ENCODE results near the gene EPHA6. TPM values are rescaled to one million over a fixed set of nuclear protein-coding genes. Genes with fewer than 3 reads are reported as not detected.

Gene EPHA6
- total and polyA plus RNA-seq, 10 of the 15 experiments (the other 5 are each of a cell fraction or from before 2014, with no cell fraction given), result not detected

DNA sequence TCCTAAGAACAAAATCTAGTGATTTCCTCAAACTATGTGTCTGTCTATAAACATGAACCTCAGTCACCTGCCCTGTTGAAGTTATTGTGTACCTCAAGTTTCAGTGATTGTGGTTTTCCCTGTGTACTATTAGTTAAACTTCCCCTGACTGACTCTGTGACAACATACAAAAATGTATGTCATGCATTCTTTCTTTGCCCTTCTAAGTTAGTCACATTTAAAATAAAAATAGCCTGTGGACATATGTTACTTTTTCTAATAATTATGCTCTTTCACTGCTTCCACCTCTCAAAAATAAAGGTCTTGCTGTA is 29.8 kb downstream of the EPHA6 start (continued):
- TF ChIP-seq FOS (IDR thresholded peaks at IDR 0.05; ENCODE audit: borderline replicate concordance, extremely low read depth, insufficient read length) (no peak), HDGF (IDR thresholded peaks at IDR 0.05) (no peak), SUPT20H (IDR thresholded peaks at IDR 0.05; ENCODE audit: borderline replicate concordance, control insufficient read depth, low read depth, low read length) (no peak)
- TF ChIP-seq, protein P1, sequence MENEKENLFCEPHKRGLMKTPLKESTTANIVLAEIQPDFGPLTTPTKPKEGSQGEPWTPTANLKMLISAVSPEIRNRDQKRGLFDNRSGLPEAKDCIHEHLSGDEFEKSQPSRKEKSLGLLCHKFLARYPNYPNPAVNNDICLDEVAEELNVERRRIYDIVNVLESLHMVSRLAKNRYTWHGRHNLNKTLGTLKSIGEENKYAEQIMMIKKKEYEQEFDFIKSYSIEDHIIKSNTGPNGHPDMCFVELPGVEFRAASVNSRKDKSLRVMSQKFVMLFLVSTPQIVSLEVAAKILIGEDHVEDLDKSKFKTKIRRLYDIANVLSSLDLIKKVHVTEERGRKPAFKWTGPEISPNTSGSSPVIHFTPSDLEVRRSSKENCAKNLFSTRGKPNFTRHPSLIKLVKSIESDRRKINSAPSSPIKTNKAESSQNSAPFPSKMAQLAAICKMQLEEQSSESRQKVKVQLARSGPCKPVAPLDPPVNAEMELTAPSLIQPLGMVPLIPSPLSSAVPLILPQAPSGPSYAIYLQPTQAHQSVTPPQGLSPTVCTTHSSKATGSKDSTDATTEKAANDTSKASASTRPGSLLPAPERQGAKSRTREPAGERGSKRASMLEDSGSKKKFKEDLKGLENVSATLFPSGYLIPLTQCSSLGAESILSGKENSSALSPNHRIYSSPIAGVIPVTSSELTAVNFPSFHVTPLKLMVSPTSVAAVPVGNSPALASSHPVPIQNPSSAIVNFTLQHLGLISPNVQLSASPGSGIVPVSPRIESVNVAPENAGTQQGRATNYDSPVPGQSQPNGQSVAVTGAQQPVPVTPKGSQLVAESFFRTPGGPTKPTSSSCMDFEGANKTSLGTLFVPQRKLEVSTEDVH (IDR thresholded peaks at IDR 0.05; ENCODE audit: low read depth, partially characterized antibody), result no peak

DNA sequence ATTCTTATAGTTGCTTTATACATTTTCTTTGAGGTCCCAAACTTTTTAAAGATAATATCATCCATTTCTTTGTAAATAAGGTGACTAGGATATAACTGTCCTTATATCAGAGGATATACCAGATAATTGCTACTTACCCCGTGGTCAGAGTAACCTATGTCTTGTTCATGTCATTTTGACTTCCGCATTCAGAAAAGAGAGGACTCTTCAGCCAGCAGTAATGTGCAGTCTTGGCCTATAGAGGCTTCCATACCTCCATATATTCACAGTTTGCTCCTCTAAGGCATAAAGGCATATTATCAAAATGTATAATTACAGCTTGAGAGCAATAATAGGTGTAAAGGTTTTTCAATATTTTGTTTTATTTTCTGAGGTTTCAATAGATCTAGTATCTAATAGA is 38.5 kb downstream of the EPHA6 start:
- ChIA-PET CTCF (interaction anchor here (2.1 kb wide), 1 partner anchor 10 kb away, joined by 12 read pairs; no protein-coding TSS in a partner anchor), POLR2A (no interaction called here), RAD21 (ENCODE audit: unreplicated experiment) (no interaction called here), SMC1A (ENCODE audit: uncharacterized antibody, unreplicated experiment) (no interaction called here)
- WGBS (ENCODE audit: insufficient coverage, insufficient replicate concordance, low lambda C conversion rate, missing lambda C conversion rate), result 52% methylated on average over 2 of the region's 2 CpGs
- no TSS peak for BruUV-seq (replicated peaks)
- TF ChIP-seq MEF2B (IDR thresholded peaks at IDR 0.05; ENCODE audit: partially characterized antibody, poor library complexity, severe bottlenecking), result no peak
- no peak for TF ChIP-seq BCL11A (IDR thresholded peaks at IDR 0.05; ENCODE audit: low read depth, low read length)
- no peak for TF ChIP-seq RUNX3 (IDR thresholded peaks at IDR 0.05; ENCODE audit: low read length)
- TF ChIP-seq TCF3 (IDR thresholded peaks at IDR 0.05; ENCODE audit: borderline replicate concordance, insufficient read depth, low read depth, low read length), result no peak
- no peak for TF ChIP-seq JUNB (IDR thresholded peaks at IDR 0.05)
- no peak for TF ChIP-seq MXI1 (IDR thresholded peaks at IDR 0.05; ENCODE audit: low read depth, low read length)
- Histone ChIP-seq H4K20me1 (ENCODE audit: control insufficient read depth, insufficient read depth) (no peaks in the 10 kb centered on the region), H3K27ac (ENCODE audit: control insufficient read depth, insufficient read depth) (no peak overlapping the region), H3K36me3 (ENCODE audit: control insufficient read depth in 2 of 2, insufficient read depth in 2 of 2, low read length in 1 of 2) (no peaks in the 10 kb centered on the region), H3K9me3 (replicated peaks; ENCODE audit: control insufficient read depth, insufficient read depth, low read length) (no peaks in the 10 kb centered on the region), H3K4me2 (ENCODE audit: control insufficient read depth, insufficient read depth) (no peak overlapping the region), H3K27me3 (replicated peaks in 1 of 2; ENCODE audit: control insufficient read depth in 2 of 2, insufficient read depth in 2 of 2, low read length in 1 of 2) (no peaks in the 10 kb centered on the region), H2AFZ (ENCODE audit: control insufficient read depth, low read depth, low read length) (no peak overlapping the region), H3K9ac (ENCODE audit: control insufficient read depth, insufficient read depth, low read length) (no peak overlapping the region), H3K4me3 (no peak overlapping the region), H3K4me1 (ENCODE audit: control insufficient read depth, insufficient read depth, low read length) (no peaks in the 10 kb centered on the region), H3K79me2 (ENCODE audit: control insufficient read depth, insufficient read depth, low read length) (no peaks in the 10 kb centered on the region)
- peak; percentile 53; the same call in 2 of the 3 replicates for ATAC-seq
- in situ Hi-C loops (cut with MboI) (no loop called here), intact Hi-C loops (cut with micrococcal nuclease; ENCODE audit: unreplicated experiment) (no loop called here)
- no peak for DNase-seq (ENCODE audit: low read depth, low spot score)
- FAIRE-seq, result no peak

Data from GM12878 (cell line).